Activated CD4-positive, CD25-positive, alpha-beta regulatory T cell treated with anti-CD3 and anti-CD28 coated beads, Interleukin-2, amount 50 U/mL, for 72 hours (primary cell): Measurements from ENCODE around the gene ETV1.

Experiments used
- DNase-seq: peaks from one replicate; pipeline ENCODE4 v3.0.0; 2021

The ETV1 gene

GRCh38 chr7:13878154-13878553 is 111.3 kb downstream of the ETV1 start:
- DNase-seq = no peak

GRCh38 chr7:13875496-13876074 is 113.9 kb downstream of the ETV1 start:
- DNase-seq = no peak

- DNase-seq = no peak
Measured at GRCh38 chr7:13874783-13875182, 114.7 kb downstream of the ETV1 start.

GRCh38 chr7:13872709-13873108 is 116.8 kb downstream of the ETV1 start:
- DNase-seq = no peak

GRCh38 chr7:13871008-13871407 is 118.5 kb downstream of the ETV1 start:
- DNase-seq = no peak

GRCh38 chr7:13860734-13861133 is 128.7 kb downstream of the ETV1 start:
- no peak for DNase-seq

GRCh38 chr7:13856012-13856411 is 133.5 kb downstream of the ETV1 start:
- no peak for DNase-seq

- DNase-seq = no peak
Measured at GRCh38 chr7:13852281-13852968, 137.0 kb downstream of the ETV1 start.

GRCh38 chr7:13851736-13852135 is 137.7 kb downstream of the ETV1 start:
- DNase-seq = no peak

- no peak for DNase-seq
Measured at GRCh38 chr7:13850185-13850752, 139.2 kb downstream of the ETV1 start.

- no peak for DNase-seq
Measured at GRCh38 chr7:13849163-13849892, 140.1 kb downstream of the ETV1 start.

- DNase-seq = no peak
Measured at GRCh38 chr7:13848681-13849131, 140.8 kb downstream of the ETV1 start.

GRCh38 chr7:13846386-13846785 is 143.1 kb downstream of the ETV1 start:
- no peak for DNase-seq

GRCh38 chr7:13845601-13846000 is 143.9 kb downstream of the ETV1 start:
- no peak for DNase-seq

GRCh38 chr7:13844954-13845353 is 144.5 kb downstream of the ETV1 start:
- no peak for DNase-seq

GRCh38 chr7:13841284-13841683 is 148.2 kb downstream of the ETV1 start:
- DNase-seq = no peak
